ENCODE results near the gene ZNF57. TPM values are rescaled to one million over a fixed set of nuclear protein-coding genes. Genes with fewer than 3 reads are reported as not detected.

Gene ZNF57
- total and polyA plus RNA-seq, 9 of the 15 experiments (the other 6 are each of a cell fraction or from before 2014, with no cell fraction given), result 3.9 to 13.5 (median 7.8) TPM

- TF ChIP-seq ZNF407 (IDR thresholded peaks at IDR 0.05; ENCODE audit: low read depth), result no peak
- TF ChIP-seq ZNF699 (CRISPR knock-in tag; IDR thresholded peaks at IDR 0.05; ENCODE audit: insufficient replicate concordance), result no peak
- no peak for TF ChIP-seq ZBTB40 (IDR thresholded peaks at IDR 0.05)
- TF ChIP-seq ZBTB40 (CRISPR knock-in tag; IDR thresholded peaks at IDR 0.05), result peak; percentile 48; the same call in 1 of the 2 replicates
These were observed at the start of gene ZNF57 (continued) for GRCh38 chr19:2900296-2901252.

Measured in K562 (cell line).